ENCODE data around the gene PDZD8.

PDZD8 gene

GRCh38 chr10:117256910-117257309, 118.3 kb downstream of the PDZD8 start (continued):
- TF ChIP-seq PATZ1 (CRISPR knock-in tag; IDR thresholded peaks at IDR 0.05; ENCODE audit: borderline replicate concordance) (no peak), ZNF8 (CRISPR knock-in tag; IDR thresholded peaks at IDR 0.05) (no peak)

DNA sequence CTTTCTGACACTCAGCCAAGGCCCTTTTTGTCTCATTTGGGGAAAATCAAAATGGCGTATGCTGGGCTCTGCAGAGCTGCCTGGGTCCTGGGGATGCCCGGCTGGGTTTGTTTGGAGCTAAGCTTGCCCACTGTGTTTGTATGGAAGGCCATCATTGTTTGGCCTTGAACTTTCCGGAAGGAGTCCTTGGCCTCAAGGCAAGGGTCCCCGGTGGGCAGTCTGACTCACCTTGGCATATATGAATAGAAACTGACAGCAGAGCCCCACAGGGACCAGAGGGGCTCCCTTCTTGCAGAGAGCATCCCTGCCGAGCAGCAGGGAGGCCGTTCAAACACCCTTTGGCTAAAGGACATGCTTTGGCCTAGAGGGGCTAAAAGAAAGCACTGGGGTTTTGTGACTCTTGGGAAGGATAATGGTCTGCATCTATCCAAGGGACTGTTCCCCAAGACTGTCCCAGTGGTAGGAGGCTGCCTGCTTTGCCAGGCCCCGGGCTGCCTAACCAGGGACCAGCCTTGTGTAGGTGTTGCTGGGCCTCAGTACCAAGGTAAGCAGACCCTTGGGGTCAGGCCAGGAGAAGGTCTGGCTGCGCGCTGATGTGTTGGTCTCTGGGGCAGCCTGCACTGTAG, 119.3 kb downstream of the PDZD8 start:
- ATAC-seq = no peak

DNA sequence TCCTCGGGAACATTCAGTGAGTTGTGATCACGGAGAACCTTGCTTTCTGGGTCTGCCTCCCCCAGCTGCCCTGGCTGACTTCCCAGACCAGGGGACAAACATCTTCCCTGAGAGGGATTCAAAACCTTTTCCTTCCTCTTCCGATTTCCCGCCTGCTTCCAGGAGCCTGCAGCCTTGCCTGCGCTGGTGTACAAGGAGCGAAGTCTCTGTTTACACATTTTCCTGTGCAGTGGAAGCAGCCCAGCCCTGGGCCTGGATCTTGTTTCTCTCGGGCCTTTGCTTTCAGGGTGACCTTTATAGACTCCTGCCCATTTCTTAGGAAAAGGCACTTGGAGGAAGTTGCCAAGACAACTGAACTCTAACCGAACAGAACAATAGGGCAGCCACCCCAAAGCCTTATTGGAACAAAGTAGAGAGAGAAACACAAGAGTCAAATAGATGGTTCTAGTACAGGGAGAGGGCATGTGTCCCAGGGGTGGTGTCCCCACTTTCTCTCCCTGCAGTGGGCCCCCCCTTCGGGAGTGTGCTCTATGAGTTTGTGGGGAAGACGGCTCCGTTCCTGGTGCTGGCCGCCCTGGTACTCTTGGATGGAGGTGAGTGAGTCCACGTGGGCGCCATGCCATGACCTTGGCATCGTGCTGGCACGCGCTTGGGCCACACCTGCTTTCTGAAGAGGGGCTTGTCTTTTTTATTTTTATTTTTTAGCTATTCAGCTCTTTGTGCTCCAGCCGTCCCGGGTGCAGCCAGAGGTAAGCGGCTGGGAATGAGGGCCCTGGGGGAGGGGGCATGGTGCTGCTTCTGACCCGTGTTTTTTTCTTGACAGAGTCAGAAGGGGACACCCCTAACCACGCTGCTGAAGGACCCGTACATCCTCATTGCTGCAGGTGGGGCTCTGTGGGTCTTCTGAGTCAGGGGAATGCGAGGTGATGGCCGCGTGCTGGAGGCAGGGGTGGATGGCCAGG, 120.2 kb downstream of the PDZD8 start:
- no peak for ATAC-seq
- TF ChIP-seq POU6F1 (CRISPR knock-in tag; IDR thresholded peaks at IDR 0.05; ENCODE audit: borderline replicate concordance, low read depth) (no peak), GLIS3 (CRISPR knock-in tag; IDR thresholded peaks at IDR 0.05) (no peak), PPARA (CRISPR knock-in tag; IDR thresholded peaks at IDR 0.05; ENCODE audit: borderline replicate concordance) (no peak), ZFP30 (CRISPR knock-in tag; IDR thresholded peaks at IDR 0.05) (no peak), ZC3H10 (CRISPR knock-in tag; IDR thresholded peaks at IDR 0.05) (no peak), SNAI2 (CRISPR knock-in tag; IDR thresholded peaks at IDR 0.05) (no peak), PATZ1 (CRISPR knock-in tag; IDR thresholded peaks at IDR 0.05; ENCODE audit: borderline replicate concordance) (no peak), ESRRG (CRISPR knock-in tag; IDR thresholded peaks at IDR 0.05) (no peak), CSRNP3 (CRISPR knock-in tag; IDR thresholded peaks at IDR 0.05) (no peak), ZNF70 (CRISPR knock-in tag; IDR thresholded peaks at IDR 0.05) (no peak), RARB (CRISPR knock-in tag; IDR thresholded peaks at IDR 0.05) (no peak), TOX (CRISPR knock-in tag; IDR thresholded peaks at IDR 0.05; ENCODE audit: borderline replicate concordance) (no peak), ZNF8 (CRISPR knock-in tag; IDR thresholded peaks at IDR 0.05) (no peak), CSDC2 (CRISPR knock-in tag; IDR thresholded peaks at IDR 0.05) (no peak)
- TF ChIP-seq, protein P1, sequence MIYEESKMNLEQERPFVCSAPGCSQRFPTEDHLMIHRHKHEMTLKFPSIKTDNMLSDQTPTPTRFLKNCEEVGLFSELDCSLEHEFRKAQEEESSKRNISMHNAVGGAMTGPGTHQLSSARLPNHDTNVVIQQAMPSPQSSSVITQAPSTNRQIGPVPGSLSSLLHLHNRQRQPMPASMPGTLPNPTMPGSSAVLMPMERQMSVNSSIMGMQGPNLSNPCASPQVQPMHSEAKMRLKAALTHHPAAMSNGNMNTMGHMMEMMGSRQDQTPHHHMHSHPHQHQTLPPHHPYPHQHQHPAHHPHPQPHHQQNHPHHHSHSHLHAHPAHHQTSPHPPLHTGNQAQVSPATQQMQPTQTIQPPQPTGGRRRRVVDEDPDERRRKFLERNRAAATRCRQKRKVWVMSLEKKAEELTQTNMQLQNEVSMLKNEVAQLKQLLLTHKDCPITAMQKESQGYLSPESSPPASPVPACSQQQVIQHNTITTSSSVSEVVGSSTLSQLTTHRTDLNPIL (CRISPR knock-in tag; IDR thresholded peaks at IDR 0.05; ENCODE audit: low read depth) = no peak
- TF ChIP-seq, protein P2, sequence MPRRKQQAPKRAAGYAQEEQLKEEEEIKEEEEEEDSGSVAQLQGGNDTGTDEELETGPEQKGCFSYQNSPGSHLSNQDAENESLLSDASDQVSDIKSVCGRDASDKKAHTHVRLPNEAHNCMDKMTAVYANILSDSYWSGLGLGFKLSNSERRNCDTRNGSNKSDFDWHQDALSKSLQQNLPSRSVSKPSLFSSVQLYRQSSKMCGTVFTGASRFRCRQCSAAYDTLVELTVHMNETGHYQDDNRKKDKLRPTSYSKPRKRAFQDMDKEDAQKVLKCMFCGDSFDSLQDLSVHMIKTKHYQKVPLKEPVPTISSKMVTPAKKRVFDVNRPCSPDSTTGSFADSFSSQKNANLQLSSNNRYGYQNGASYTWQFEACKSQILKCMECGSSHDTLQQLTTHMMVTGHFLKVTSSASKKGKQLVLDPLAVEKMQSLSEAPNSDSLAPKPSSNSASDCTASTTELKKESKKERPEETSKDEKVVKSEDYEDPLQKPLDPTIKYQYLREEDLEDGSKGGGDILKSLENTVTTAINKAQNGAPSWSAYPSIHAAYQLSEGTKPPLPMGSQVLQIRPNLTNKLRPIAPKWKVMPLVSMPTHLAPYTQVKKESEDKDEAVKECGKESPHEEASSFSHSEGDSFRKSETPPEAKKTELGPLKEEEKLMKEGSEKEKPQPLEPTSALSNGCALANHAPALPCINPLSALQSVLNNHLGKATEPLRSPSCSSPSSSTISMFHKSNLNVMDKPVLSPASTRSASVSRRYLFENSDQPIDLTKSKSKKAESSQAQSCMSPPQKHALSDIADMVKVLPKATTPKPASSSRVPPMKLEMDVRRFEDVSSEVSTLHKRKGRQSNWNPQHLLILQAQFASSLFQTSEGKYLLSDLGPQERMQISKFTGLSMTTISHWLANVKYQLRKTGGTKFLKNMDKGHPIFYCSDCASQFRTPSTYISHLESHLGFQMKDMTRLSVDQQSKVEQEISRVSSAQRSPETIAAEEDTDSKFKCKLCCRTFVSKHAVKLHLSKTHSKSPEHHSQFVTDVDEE (CRISPR knock-in tag; IDR thresholded peaks at IDR 0.05) = no peak

More for the DNA sequence above, 119.3 kb downstream of the PDZD8 start:
- TF ChIP-seq BACH2 (CRISPR knock-in tag; IDR thresholded peaks at IDR 0.05; ENCODE audit: borderline replicate concordance) = no peak
- TF ChIP-seq ISL1 (CRISPR knock-in tag; IDR thresholded peaks at IDR 0.05) = no peak
- no peak for TF ChIP-seq CSDC2 (CRISPR knock-in tag; IDR thresholded peaks at IDR 0.05)
- TF ChIP-seq ZNF565 (CRISPR knock-in tag; conservative IDR thresholded peaks at IDR 0.05; ENCODE audit: low read depth) = no peak
